GM18858 (cell line): ENCODE results near the gene TUSC7.

ENCODE experiments used
- ATAC-seq: cut with Tn5 transposase; IDR thresholded peaks from one replicate; pipeline ENCODE4 v1.9.1; 2021; ENCODE audit not compliant: unreplicated experiment

The TUSC7 gene

GRCh38 chr3:116709479-116709878 lies at the start of gene TUSC7:
Gene TUSC7, plus strand, starts transcription at chr3:116709779.
- no peak for ATAC-seq

- no peak for ATAC-seq
Measured at GRCh38 chr3:116661196-116661595, 48.4 kb upstream of the TUSC7 start.

- no peak for ATAC-seq
Measured at GRCh38 chr3:116663161-116664110, 46.1 kb upstream of the TUSC7 start.

GRCh38 chr3:116667324-116667723 lies 42.3 kb upstream of the TUSC7 start:
- no peak for ATAC-seq

GRCh38 chr3:116667791-116668190 lies 41.8 kb upstream of the TUSC7 start:
- ATAC-seq: no peak

GRCh38 chr3:116669576-116669975 lies 40.0 kb upstream of the TUSC7 start:
- ATAC-seq: no peak

GRCh38 chr3:116671151-116671550 lies 38.4 kb upstream of the TUSC7 start:
- ATAC-seq: no peak

GRCh38 chr3:116678853-116679252 lies 30.7 kb upstream of the TUSC7 start:
- ATAC-seq: no peak

- no peak for ATAC-seq
Measured at GRCh38 chr3:116691041-116691440, 18.5 kb upstream of the TUSC7 start.

GRCh38 chr3:116701070-116701469 lies 8.5 kb upstream of the TUSC7 start:
- no peak for ATAC-seq

- ATAC-seq: no peak
Measured at GRCh38 chr3:116702334-116702733, 7.2 kb upstream of the TUSC7 start.

- no peak for ATAC-seq
Measured at GRCh38 chr3:116707531-116707930, 2.0 kb upstream of the TUSC7 start.

- no peak for ATAC-seq
Measured at GRCh38 chr3:116716490-116716889, 6.9 kb downstream of the TUSC7 start.

GRCh38 chr3:116717566-116717965 lies 8.0 kb downstream of the TUSC7 start:
- ATAC-seq: no peak

GRCh38 chr3:116728454-116728853 lies 18.9 kb downstream of the TUSC7 start:
- ATAC-seq: no peak

- no peak for ATAC-seq
Measured at GRCh38 chr3:116734243-116734642, 24.7 kb downstream of the TUSC7 start.

- no peak for ATAC-seq
Measured at GRCh38 chr3:116739678-116740077, 30.1 kb downstream of the TUSC7 start.

- no peak for ATAC-seq
Measured at GRCh38 chr3:116740293-116740692, 30.7 kb downstream of the TUSC7 start.

- ATAC-seq: no peak
Measured at GRCh38 chr3:116741467-116741866, 31.9 kb downstream of the TUSC7 start.

- ATAC-seq: no peak
Measured at GRCh38 chr3:116743062-116743461, 33.5 kb downstream of the TUSC7 start.

- ATAC-seq: no peak
Measured at GRCh38 chr3:116749388-116749787, 39.8 kb downstream of the TUSC7 start.

- ATAC-seq: no peak
Measured at GRCh38 chr3:116757315-116757714, 47.7 kb downstream of the TUSC7 start.

- ATAC-seq: no peak
Measured at GRCh38 chr3:116759316-116759715, 49.7 kb downstream of the TUSC7 start.
